Measurements from ENCODE around the gene PRKCSH. TPM values are rescaled to one million over a fixed set of nuclear protein-coding genes. Genes with fewer than 3 reads are reported as not detected.

PRKCSH gene
- total RNA-seq, 1 experiment from 2014 or later = 431 TPM

DNA sequence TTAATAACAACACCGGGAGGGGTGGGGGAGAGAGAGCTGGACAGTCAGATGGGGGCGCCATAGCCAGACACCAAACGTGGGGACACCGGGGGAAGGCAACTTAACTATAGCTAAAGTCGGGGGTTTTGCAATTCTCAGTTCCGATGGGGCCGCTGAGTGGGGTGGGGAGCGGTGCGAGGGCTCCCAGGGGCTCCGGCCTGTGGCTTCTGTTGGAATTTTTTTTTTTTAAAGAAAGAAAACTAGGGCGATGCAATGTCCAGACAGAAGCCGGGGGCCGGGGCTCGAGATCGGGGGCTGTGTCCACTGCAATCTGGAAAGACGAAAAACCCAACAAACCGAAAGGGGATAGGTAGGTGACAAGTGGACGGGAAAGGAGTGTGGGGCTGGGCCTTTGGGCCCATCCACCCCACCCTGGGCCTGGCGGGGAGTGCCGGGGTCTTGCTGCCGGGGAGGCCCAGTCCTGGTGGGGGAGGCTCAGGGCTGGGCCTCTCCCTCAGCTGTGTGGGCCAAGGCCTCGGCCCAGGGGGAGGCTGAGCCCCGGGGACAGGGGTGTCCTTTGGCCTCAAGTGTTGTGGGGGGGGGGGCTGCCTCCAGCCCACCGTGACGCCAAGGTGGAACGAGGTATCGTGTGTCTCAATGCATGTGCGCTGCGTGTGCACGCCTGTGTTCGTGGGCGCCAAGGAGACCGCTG is 17.3 kb downstream of the PRKCSH start:
- no peak overlapping the region for H2BK5ac ChIP-seq (ENCODE audit: insufficient read length, low read length)
- H3K4me1 Mint-ChIP-seq = peaks cover 20 to 45% of the 10 kb centered on the region in 2 experiments
- H3K4me3 Mint-ChIP-seq = peak overlapping the region in 1 of 2 experiments; percentile 18; a peak in 1 of 5 replicates
- no CpG with 5 or more reads among the region's 33 CpGs for WGBS (ENCODE audit: extremely low coverage, insufficient read length, low lambda C conversion rate)
- H3K18ac ChIP-seq (ENCODE audit: insufficient read length, low read depth, low read length) = no peak overlapping the region
- TF ChIP-seq, protein P1, sequence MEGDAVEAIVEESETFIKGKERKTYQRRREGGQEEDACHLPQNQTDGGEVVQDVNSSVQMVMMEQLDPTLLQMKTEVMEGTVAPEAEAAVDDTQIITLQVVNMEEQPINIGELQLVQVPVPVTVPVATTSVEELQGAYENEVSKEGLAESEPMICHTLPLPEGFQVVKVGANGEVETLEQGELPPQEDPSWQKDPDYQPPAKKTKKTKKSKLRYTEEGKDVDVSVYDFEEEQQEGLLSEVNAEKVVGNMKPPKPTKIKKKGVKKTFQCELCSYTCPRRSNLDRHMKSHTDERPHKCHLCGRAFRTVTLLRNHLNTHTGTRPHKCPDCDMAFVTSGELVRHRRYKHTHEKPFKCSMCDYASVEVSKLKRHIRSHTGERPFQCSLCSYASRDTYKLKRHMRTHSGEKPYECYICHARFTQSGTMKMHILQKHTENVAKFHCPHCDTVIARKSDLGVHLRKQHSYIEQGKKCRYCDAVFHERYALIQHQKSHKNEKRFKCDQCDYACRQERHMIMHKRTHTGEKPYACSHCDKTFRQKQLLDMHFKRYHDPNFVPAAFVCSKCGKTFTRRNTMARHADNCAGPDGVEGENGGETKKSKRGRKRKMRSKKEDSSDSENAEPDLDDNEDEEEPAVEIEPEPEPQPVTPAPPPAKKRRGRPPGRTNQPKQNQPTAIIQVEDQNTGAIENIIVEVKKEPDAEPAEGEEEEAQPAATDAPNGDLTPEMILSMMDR (conservative IDR thresholded peaks at IDR 0.05) = peak; percentile 37; the same call in 2 of the 3 replicates
- no peak overlapping the region for H2BK15ac ChIP-seq (ENCODE audit: low read depth, low read length)
- H2BK12ac ChIP-seq (ENCODE audit: insufficient read length, low read depth, low read length) = no peak overlapping the region
- no peaks in the 10 kb centered on the region for H3K27me3 Mint-ChIP-seq (ENCODE audit: low read depth)
- H3K9ac ChIP-seq (ENCODE audit: extremely low read depth, insufficient read length, low read length) = no peak overlapping the region
- no peaks in the 10 kb centered on the region; a peak in 1 of 5 replicates for H3K9me3 Mint-ChIP-seq
- H3K79me1 ChIP-seq (ENCODE audit: insufficient read depth, low read depth, low read length, poor library complexity, severe bottlenecking) = no peaks in the 10 kb centered on the region
- H4K5ac ChIP-seq (ENCODE audit: insufficient read length, low read depth, low read length) = no peak overlapping the region
- no peak overlapping the region for H3K4me2 ChIP-seq (ENCODE audit: insufficient read depth, insufficient read length, low read length)
- peak; percentile 30 for DNase-seq
- H3K27ac ChIP-seq (ENCODE audit: insufficient read length, low read depth, low read length) = no peak overlapping the region
- H3T11ph ChIP-seq (ENCODE audit: low read length) = no peak overlapping the region
- no peaks in the 10 kb centered on the region for H3K23me2 ChIP-seq (ENCODE audit: insufficient read length, low read depth, low read length, poor library complexity, severe bottlenecking)
- no peak overlapping the region for H3K56ac ChIP-seq (ENCODE audit: insufficient read length, low read depth, low read length)
- H3K4ac ChIP-seq (ENCODE audit: low read depth, low read length) = no peak overlapping the region
- no peaks in the 10 kb centered on the region for H3K9me3 ChIP-seq (ENCODE audit: control insufficient read depth, low read depth, low read length)
- H4K8ac ChIP-seq (replicated peaks; ENCODE audit: insufficient read length, low read depth, low read length) = no peak overlapping the region
- H3K79me2 ChIP-seq (ENCODE audit: insufficient read depth, low read length) = no peaks in the 10 kb centered on the region
- no peaks in the 10 kb centered on the region for H3K27me3 ChIP-seq (ENCODE audit: insufficient read depth, low read length)
- no peak overlapping the region for H3K23ac ChIP-seq (ENCODE audit: insufficient read length, low read depth, low read length)
- peaks cover 4 to 25% (median 22%) of the 10 kb centered on the region in 3 experiments; a peak in 6 of 7 replicates for H3K36me3 Mint-ChIP-seq (ENCODE audit: insufficient read depth in 1 of 3, low read depth in 3 of 3)
- no peak overlapping the region for H3K14ac ChIP-seq (ENCODE audit: insufficient read depth, low read length)
- H3K27ac Mint-ChIP-seq = peak overlapping the region in 2 of 3 experiments; percentile 72 to 83; a peak in 4 of 7 replicates
- no peak overlapping the region for H2BK20ac ChIP-seq (ENCODE audit: low read depth, low read length, poor library complexity, severe bottlenecking)
- H2AFZ ChIP-seq (ENCODE audit: low read length) = no peak overlapping the region
- no peak overlapping the region for H2BK120ac ChIP-seq (ENCODE audit: low read depth, low read length, poor library complexity, severe bottlenecking)
- no peak overlapping the region for H2AK5ac ChIP-seq (ENCODE audit: insufficient read length, low read length)
- H4K20me1 ChIP-seq (ENCODE audit: control insufficient read depth, insufficient read depth, insufficient read length) = no peaks in the 10 kb centered on the region
- H3K4me1 ChIP-seq (ENCODE audit: insufficient read depth, low read length) = no peaks in the 10 kb centered on the region
- no peak overlapping the region for H4K91ac ChIP-seq (ENCODE audit: insufficient read length, low read depth, low read length)

Measured in H9 (cell line).